ENCODE results near the gene P2RX6. TPM values are rescaled to one million over a fixed set of nuclear protein-coding genes. Genes with fewer than 3 reads are reported as not detected.

The P2RX6 gene
- polyA plus RNA-seq, 1 of the 3 experiments (the other 2 are of a cell fraction): 7.1 TPM

GRCh38 chr22:21000207-21000986 is 14.6 kb upstream of the P2RX6 start:
- ChIA-PET POLR2A (interaction anchor here (1.0 to 3.3 kb wide), 4 partner anchors 10 to 115 kb away, joined by 3 to 18 read pairs (median 8); partner anchors contain the start of genes LZTR1 and P2RX6), CTCF (interaction anchor here (1.4 to 2.7 kb wide), 3 partner anchors 11 to 115 kb away, joined by 6 to 13 read pairs (median 11); no protein-coding TSS in a partner anchor)
- 0 out of 2 replicates have a peak, but pooled peaks cover 5% of the 10 kb centered on the region for H4K20me1 ChIP-seq (ENCODE audit: insufficient read depth)
- H2AFZ ChIP-seq (ENCODE audit: low read depth): no peak overlapping the region
- H3K9me3 ChIP-seq: no peaks in the 10 kb centered on the region
- peaks cover 7 to 35% of the 10 kb centered on the region in 2 experiments for H3K36me3 ChIP-seq (replicated peaks in 1 of 2; ENCODE audit: control insufficient read depth in 1 of 2, insufficient read depth in 2 of 2, low read length in 1 of 2)
- peaks cover 12 to 37% of the 10 kb centered on the region in 2 experiments; a peak in 3 of 4 replicates for H3K4me1 ChIP-seq (ENCODE audit: control insufficient read depth in 1 of 2, insufficient read depth in 2 of 2, low read depth in 1 of 2, low read length in 1 of 2)
- peak overlapping the region in 1 of 2 experiments; percentile 96; a peak in 2 of 4 replicates for H3K27ac ChIP-seq (ENCODE audit: low read depth in 2 of 2, low read length in 1 of 2)
- H3K4me3 ChIP-seq (ENCODE audit: low read depth in 2 of 2, low read length in 1 of 2): peak overlapping the region; percentile 82 to 96
- peak overlapping the region; percentile 95 for H3K4me2 ChIP-seq
- WGBS (ENCODE audit: low lambda C conversion rate): 46% methylated on average over 17 of the region's 22 CpGs
- no peak for TF ChIP-seq YY1 (IDR thresholded peaks at IDR 0.05; ENCODE audit: low read depth)
- TF ChIP-seq EP300 (IDR thresholded peaks at IDR 0.05; ENCODE audit: borderline replicate concordance in 1 of 2, low read depth in 1 of 2, low read length in 1 of 2): no peak
- TF ChIP-seq POLR2AphosphoS5 (IDR thresholded peaks at IDR 0.05; ENCODE audit: low read depth, low read length): peak; percentile 25; the same call in 1 of the 2 replicates
- no peak for TF ChIP-seq CTCF (IDR thresholded peaks at IDR 0.05)
- TF ChIP-seq JUND (IDR thresholded peaks at IDR 0.05): no peak
- no peak for TF ChIP-seq NRF1 (IDR thresholded peaks at IDR 0.05; ENCODE audit: low read depth, low read length)
- H3K9ac ChIP-seq: peak overlapping the region; percentile 98
- no peak for DNase-seq
- no peaks in the 10 kb centered on the region for H3K9me2 ChIP-seq
- peaks cover 16% of the 10 kb centered on the region for H3F3A ChIP-seq (replicated peaks; ENCODE audit: insufficient read depth)
- H3K27me3 ChIP-seq (ENCODE audit: insufficient read depth): no peaks in the 10 kb centered on the region
- H3K79me2 ChIP-seq (ENCODE audit: insufficient read depth): peaks cover 37% of the 10 kb centered on the region

GRCh38 chr22:21000987-21001600 is 13.9 kb upstream of the P2RX6 start:
- Histone ChIP-seq H3K36me3 (replicated peaks in 1 of 2; ENCODE audit: control insufficient read depth in 1 of 2, insufficient read depth in 2 of 2, low read length in 1 of 2) (peaks cover 7 to 33% of the 10 kb centered on the region in 2 experiments), H3K27ac (ENCODE audit: low read depth in 2 of 2, low read length in 1 of 2) (peak overlapping the region; percentile 96 to 97; a peak in 3 of 4 replicates), H3K79me2 (ENCODE audit: insufficient read depth) (peaks cover 37% of the 10 kb centered on the region), H3K9me3 (no peaks in the 10 kb centered on the region), H3F3A (replicated peaks; ENCODE audit: insufficient read depth) (peaks cover 16% of the 10 kb centered on the region), H3K4me2 (peak overlapping the region; percentile 95), H4K20me1 (ENCODE audit: insufficient read depth) (0 out of 2 replicates have a peak, but pooled peaks cover 5% of the 10 kb centered on the region), H3K9ac (peak overlapping the region; percentile 98), H3K4me1 (ENCODE audit: control insufficient read depth in 1 of 2, insufficient read depth in 2 of 2, low read depth in 1 of 2, low read length in 1 of 2) (peaks cover 12 to 37% of the 10 kb centered on the region in 2 experiments; a peak in 3 of 4 replicates), H3K27me3 (ENCODE audit: insufficient read depth) (no peaks in the 10 kb centered on the region), H3K9me2 (no peaks in the 10 kb centered on the region), H3K4me3 (ENCODE audit: low read depth in 2 of 2, low read length in 1 of 2) (peak overlapping the region; percentile 82 to 96), H2AFZ (ENCODE audit: low read depth) (peak overlapping the region; percentile 60; the same call in 1 of the 2 replicates)
- ChIA-PET POLR2A (interaction anchor here (1.0 to 3.3 kb wide), 4 partner anchors 11 to 115 kb away, joined by 3 to 18 read pairs (median 8); partner anchors contain the start of genes LZTR1 and P2RX6), CTCF (interaction anchor here (1.4 to 2.7 kb wide), 3 partner anchors 11 to 116 kb away, joined by 6 to 13 read pairs (median 11); no protein-coding TSS in a partner anchor)
- TF ChIP-seq NFIC (IDR thresholded peaks at IDR 0.05; ENCODE audit: borderline replicate concordance): peak; percentile 14; the same call in 1 of the 2 replicates
- TF ChIP-seq FOSL2 (IDR thresholded peaks at IDR 0.05; ENCODE audit: borderline replicate concordance, low read depth): no peak
- TF ChIP-seq MEF2A (IDR thresholded peaks at IDR 0.05; ENCODE audit: borderline replicate concordance, low read depth): no peak
- WGBS (ENCODE audit: low lambda C conversion rate): 3% methylated on average over 17 of the region's 26 CpGs
- DNase-seq: peak; percentile 69

Measured in SK-N-SH (cell line).